SK-N-SH treated with all-trans-retinoic acid at 6 μM for 48 hours (cell line): ENCODE results near the gene APOL3.

Experiments
- ATAC-seq: fragments of 200-7000 bp; cut with Tn5 transposase; 3 replicates; pipeline ENCODE4 v1.9.1; 2020; ENCODE audit warnings: mild to moderate bottlenecking, moderate library complexity
- ARNTL ChIP-seq: fragments of 450-650 bp; formaldehyde crosslinking; IDR thresholded peaks from 2 replicates; pipeline ENCODE4 v1.5.0; 2020; ENCODE audit warnings: low read depth, mild to moderate bottlenecking, moderate library complexity, borderline replicate concordance
- BACH2 ChIP-seq: fragments of 250-450 bp; sonication (Bioruptor Pico); IDR thresholded peaks from 2 replicates; pipeline ENCODE4 v1.9.0; 2021; ENCODE audit warnings: mild to moderate bottlenecking, borderline replicate concordance
- CREB5 ChIP-seq: fragments of 250-450 bp; sonication (Bioruptor Pico); IDR thresholded peaks from 2 replicates; pipeline ENCODE4 v1.5.1; 2020; ENCODE audit warnings: low read depth, mild to moderate bottlenecking, moderate library complexity
- CSRNP3 ChIP-seq: fragments of 250-450 bp; sonication (Bioruptor Pico); IDR thresholded peaks from 2 replicates; pipeline ENCODE4 v1.5.1; 2021; ENCODE audit warnings: mild to moderate bottlenecking, moderate library complexity
- ESRRG ChIP-seq: fragments of 250-450 bp; sonication (Bioruptor Pico); IDR thresholded peaks from 2 replicates; pipeline ENCODE4 v1.6.1; 2021; ENCODE audit warnings: mild to moderate bottlenecking
- GLIS3 ChIP-seq: fragments of 250-450 bp; sonication (Bioruptor Pico); IDR thresholded peaks from 2 replicates; pipeline ENCODE4 v1.5.0; 2020; ENCODE audit warnings: mild to moderate bottlenecking, moderate library complexity
- ISL1 ChIP-seq: fragments of 250-450 bp; sonication (Bioruptor Pico); IDR thresholded peaks from 2 replicates; pipeline ENCODE4 v2.1.2; 2022; ENCODE audit warnings: mild to moderate bottlenecking, moderate library complexity
- OSR1 ChIP-seq: fragments of 250-450 bp; sonication (Bioruptor Pico); IDR thresholded peaks from 2 replicates; pipeline ENCODE4 v1.8.0; 2022; ENCODE audit warnings: moderate library complexity, mild to moderate bottlenecking, inconsistent platforms
- PATZ1 ChIP-seq: fragments of 250-450 bp; sonication (Bioruptor Pico); IDR thresholded peaks from 2 replicates; pipeline ENCODE4 v1.8.0; 2020; ENCODE audit warnings: mild to moderate bottlenecking, moderate library complexity, borderline replicate concordance
- POU6F1 ChIP-seq: fragments of 250-450 bp; sonication (Bioruptor Pico); IDR thresholded peaks from 2 replicates; pipeline ENCODE4 v1.8.0; 2021; ENCODE audit warnings: low read depth, mild to moderate bottlenecking, moderate library complexity, borderline replicate concordance
- PPARA ChIP-seq: fragments of 250-450 bp; sonication (Bioruptor Pico); IDR thresholded peaks from 2 replicates; pipeline ENCODE4 v1.5.0; 2020; ENCODE audit warnings: mild to moderate bottlenecking, borderline replicate concordance
- RARB ChIP-seq: fragments of 250-450 bp; sonication (Bioruptor Pico); IDR thresholded peaks from 2 replicates; pipeline ENCODE4 v1.8.0; 2021; ENCODE audit warnings: mild to moderate bottlenecking, moderate library complexity
- SNAI2 ChIP-seq: fragments of 250-450 bp; sonication (Bioruptor Pico); IDR thresholded peaks from 2 replicates; pipeline ENCODE4 v1.5.0; 2020; ENCODE audit warnings: mild to moderate bottlenecking, moderate library complexity
- TOX ChIP-seq: fragments of 250-450 bp; sonication (Bioruptor Pico); IDR thresholded peaks from 2 replicates; pipeline ENCODE4 v1.8.0; 2021; ENCODE audit warnings: mild to moderate bottlenecking, moderate library complexity, borderline replicate concordance
- TSHZ2 ChIP-seq: fragments of 250-450 bp; sonication (Bioruptor Pico); IDR thresholded peaks from 2 replicates; pipeline ENCODE4 v1.5.0; 2020; ENCODE audit warnings: mild to moderate bottlenecking, moderate library complexity
- ZC3H10 ChIP-seq: fragments of 250-450 bp; sonication (Bioruptor Pico); IDR thresholded peaks from 2 replicates; pipeline ENCODE4 v1.5.1; 2021; ENCODE audit warnings: mild to moderate bottlenecking, moderate library complexity
- ZFP3 ChIP-seq: fragments of 250-450 bp; sonication (Bioruptor Pico); IDR thresholded peaks from 2 replicates; pipeline ENCODE4 v1.5.0; 2020; ENCODE audit warnings: mild to moderate bottlenecking, moderate library complexity
- ZNF565 ChIP-seq: fragments of 450-650 bp; formaldehyde crosslinking; conservative IDR thresholded peaks from 2 replicates; pipeline ENCODE4 v1.5.0; 2020; ENCODE audit warnings: low read depth, mild to moderate bottlenecking, moderate library complexity
- ZNF70 ChIP-seq: fragments of 450-650 bp; formaldehyde crosslinking; IDR thresholded peaks from 2 replicates; pipeline ENCODE4 v1.5.0; 2020; ENCODE audit warnings: mild to moderate bottlenecking, moderate library complexity

APOL3 gene

GRCh38 chr22:36136988-36137387 lies 23.6 kb downstream of the APOL3 start:
- TF ChIP-seq OSR1 (CRISPR knock-in tag) (no peak), ZC3H10 (CRISPR knock-in tag) (no peak)
- ATAC-seq, result no peak

GRCh38 chr22:36136475-36136874 lies 24.1 kb downstream of the APOL3 start:
- no peak for ATAC-seq
- TF ChIP-seq CREB5 (no peak), OSR1 (CRISPR knock-in tag) (no peak), ISL1 (CRISPR knock-in tag) (no peak)
- TF ChIP-seq, all 23 proteins: peak for 0

- ATAC-seq, result no peak
- TF ChIP-seq ZFP3, result no peak
- TF ChIP-seq PPARA (CRISPR knock-in tag), result no peak
- no peak for TF ChIP-seq POU6F1 (CRISPR knock-in tag)
- no peak for TF ChIP-seq ZC3H10 (CRISPR knock-in tag)
- TF ChIP-seq ARNTL (CRISPR knock-in tag), result no peak
- no peak for TF ChIP-seq TOX (CRISPR knock-in tag)
- TF ChIP-seq SNAI2 (CRISPR knock-in tag), result no peak
- TF ChIP-seq ZNF565 (CRISPR knock-in tag), result no peak
- no peak for TF ChIP-seq RARB (CRISPR knock-in tag)
These were observed 25.1 kb downstream of the APOL3 start for GRCh38 chr22:36135306-36135980.

- TF ChIP-seq ZNF70 (CRISPR knock-in tag) (no peak), BACH2 (CRISPR knock-in tag) (no peak), ZFP3 (no peak), PPARA (CRISPR knock-in tag) (no peak), CSRNP3 (CRISPR knock-in tag) (no peak), POU6F1 (CRISPR knock-in tag) (no peak), ZNF565 (CRISPR knock-in tag) (no peak), ESRRG (CRISPR knock-in tag) (no peak), PATZ1 (no peak), RARB (CRISPR knock-in tag) (no peak), GLIS3 (CRISPR knock-in tag) (no peak), CREB5 (no peak), TSHZ2 (CRISPR knock-in tag) (no peak)
- ATAC-seq, result no peak
These were observed 26.4 kb downstream of the APOL3 start for GRCh38 chr22:36134182-36134581.
